OCI-LY1 (cell line): ENCODE results near the gene KCNIP3.

Experiments
- H2AFZ ChIP-seq: fragments of 200-600 bp; sonication (generic), shearing (Covaris generic); 2 replicates; pipeline ENCODE4 v1.6.0; 2014; ENCODE audit warnings: antibody characterized with exemption, mild to moderate bottlenecking, low read length
- H3F3A ChIP-seq: fragments of 200-600 bp; sonication (generic), shearing (Covaris generic); 2 replicates; pipeline ENCODE4 v1.6.0; 2014; ENCODE audit warnings: mild to moderate bottlenecking, antibody characterized with exemption, low read length, moderate library complexity; ENCODE audit not compliant: insufficient read depth
- H3K27ac ChIP-seq: fragments of 200-600 bp; sonication (generic); 2 replicates; pipeline ENCODE4 v1.5.1; 2014; ENCODE audit warnings: low read length, mixed run types, mild to moderate bottlenecking, low read depth; ENCODE audit not compliant: poor library complexity, severe bottlenecking
- H3K27me3 ChIP-seq: fragments of 200-600 bp; sonication (generic); 2 replicates; pipeline ENCODE4 v1.6.0; 2014; ENCODE audit warnings: antibody characterized with exemption, mild to moderate bottlenecking, low read length, moderate library complexity; ENCODE audit not compliant: insufficient read depth
- H3K36me3 ChIP-seq: fragments of 200-600 bp; sonication (generic); 2 replicates; pipeline ENCODE4 v1.6.1; 2014; ENCODE audit warnings: mild to moderate bottlenecking, antibody characterized with exemption, low read length, moderate library complexity, mixed read lengths; ENCODE audit not compliant: insufficient read depth
- H3K4me1 ChIP-seq: fragments of 200-600 bp; sonication (generic); 2 replicates; pipeline ENCODE4 v1.5.1; 2014; ENCODE audit warnings: mild to moderate bottlenecking, low read length, moderate library complexity; ENCODE audit not compliant: insufficient read depth, severe bottlenecking
- H3K4me2 ChIP-seq: fragments of 200-600 bp; sonication (generic), shearing (Covaris generic); 2 replicates; pipeline ENCODE4 v1.6.1; 2014; ENCODE audit warnings: low read length
- H3K4me3 ChIP-seq: fragments of 200-600 bp; sonication (generic); 2 replicates; pipeline ENCODE4 v1.5.1; 2014; ENCODE audit warnings: low read length, low read depth, mild to moderate bottlenecking, mixed read lengths; ENCODE audit not compliant: poor library complexity, severe bottlenecking
- H3K79me2 ChIP-seq: fragments of 200-600 bp; shearing (Covaris generic); 2 replicates; pipeline ENCODE4 v1.6.1; 2016; ENCODE audit warnings: mixed run types, low read length, mixed read lengths; ENCODE audit not compliant: insufficient read depth
- H3K9ac ChIP-seq: fragments of 200-600 bp; sonication (generic), shearing (Covaris generic); 2 replicates; pipeline ENCODE4 v1.6.1; 2014; ENCODE audit warnings: mild to moderate bottlenecking, low read length, mixed read lengths
- H3K9me2 ChIP-seq: fragments of 200-600 bp; sonication (generic), shearing (Covaris generic); 2 replicates; pipeline ENCODE4 v1.6.1; 2014; ENCODE audit warnings: low read depth, mild to moderate bottlenecking, low read length, mixed read lengths
- H3K9me3 ChIP-seq: fragments of 200-600 bp; shearing (Covaris generic); 2 replicates; pipeline ENCODE4 v1.6.1; 2014; ENCODE audit warnings: low read length, mixed read lengths
- H4K20me1 ChIP-seq: fragments of 200-600 bp; sonication (generic), shearing (Covaris generic); 2 replicates; pipeline ENCODE4 v1.6.0; 2016; ENCODE audit warnings: mild to moderate bottlenecking, low read length; ENCODE audit not compliant: insufficient read depth
- CTCF ChIP-seq: fragments of 200-600 bp; sonication (generic), shearing (Covaris generic); IDR thresholded peaks from 2 replicates; pipeline ENCODE4 v1.5.1; 2017; ENCODE audit warnings: mild to moderate bottlenecking, antibody characterized with exemption, low read length, moderate library complexity, mixed read lengths
- EZH2 ChIP-seq: fragments of 200-600 bp; sonication (generic), shearing (Covaris generic); IDR thresholded peaks from 2 replicates; pipeline ENCODE4 v1.8.0; 2017; ENCODE audit warnings: borderline replicate concordance, mixed run types, mild to moderate bottlenecking, antibody characterized with exemption, low read length, moderate library complexity, mixed read lengths

Gene KCNIP3

GRCh38 chr2:95362486-95362885, 65.3 kb downstream of the KCNIP3 start:
- no peak for TF ChIP-seq CTCF
- H3K9me3 ChIP-seq = no peaks in the 10 kb centered on the region
- no peaks in the 10 kb centered on the region for H3K4me1 ChIP-seq
- H3K79me2 ChIP-seq = no peaks in the 10 kb centered on the region
- H3F3A ChIP-seq = no peaks in the 10 kb centered on the region
- H3K9ac ChIP-seq = no peak overlapping the region
- no peak overlapping the region for H3K4me2 ChIP-seq
- no peak overlapping the region for H3K4me3 ChIP-seq
- H3K27ac ChIP-seq = no peak overlapping the region
- no peaks in the 10 kb centered on the region for H3K9me2 ChIP-seq
- H4K20me1 ChIP-seq = no peaks in the 10 kb centered on the region
- H3K27me3 ChIP-seq = no peaks in the 10 kb centered on the region
- H3K36me3 ChIP-seq = no peaks in the 10 kb centered on the region
- H2AFZ ChIP-seq = no peak overlapping the region

GRCh38 chr2:95366514-95366913, 69.4 kb downstream of the KCNIP3 start:
- Histone ChIP-seq H3K27ac (no peak overlapping the region), H3K9me2 (no peaks in the 10 kb centered on the region), H3F3A (no peaks in the 10 kb centered on the region), H3K36me3 (no peaks in the 10 kb centered on the region), H3K79me2 (no peaks in the 10 kb centered on the region), H3K4me1 (no peaks in the 10 kb centered on the region), H3K27me3 (0 out of 2 replicates have a peak, but pooled peaks cover 3% of the 10 kb centered on the region), H3K9ac (no peak overlapping the region), H2AFZ (no peak overlapping the region), H3K4me2 (no peak overlapping the region), H4K20me1 (no peaks in the 10 kb centered on the region), H3K4me3 (no peak overlapping the region), H3K9me3 (no peaks in the 10 kb centered on the region)
- TF ChIP-seq CTCF (no peak), EZH2 (no peak)

GRCh38 chr2:95372216-95372829, 75.2 kb downstream of the KCNIP3 start:
- H3K36me3 ChIP-seq = no peaks in the 10 kb centered on the region
- H3K27me3 ChIP-seq = 0 out of 2 replicates have a peak, but pooled peaks cover 3% of the 10 kb centered on the region
- H3K79me2 ChIP-seq = no peaks in the 10 kb centered on the region
- H3K27ac ChIP-seq = no peak overlapping the region
- no peak overlapping the region for H2AFZ ChIP-seq
- TF ChIP-seq CTCF = no peak
- H3F3A ChIP-seq = no peaks in the 10 kb centered on the region
- no peak overlapping the region for H3K4me2 ChIP-seq
- no peaks in the 10 kb centered on the region for H4K20me1 ChIP-seq
- H3K9ac ChIP-seq = no peak overlapping the region
- H3K4me1 ChIP-seq = no peaks in the 10 kb centered on the region
- no peaks in the 10 kb centered on the region for H3K9me3 ChIP-seq
- no peaks in the 10 kb centered on the region for H3K9me2 ChIP-seq
- H3K4me3 ChIP-seq = no peak overlapping the region
